Measurements from ENCODE around the gene USP31.

DNA sequence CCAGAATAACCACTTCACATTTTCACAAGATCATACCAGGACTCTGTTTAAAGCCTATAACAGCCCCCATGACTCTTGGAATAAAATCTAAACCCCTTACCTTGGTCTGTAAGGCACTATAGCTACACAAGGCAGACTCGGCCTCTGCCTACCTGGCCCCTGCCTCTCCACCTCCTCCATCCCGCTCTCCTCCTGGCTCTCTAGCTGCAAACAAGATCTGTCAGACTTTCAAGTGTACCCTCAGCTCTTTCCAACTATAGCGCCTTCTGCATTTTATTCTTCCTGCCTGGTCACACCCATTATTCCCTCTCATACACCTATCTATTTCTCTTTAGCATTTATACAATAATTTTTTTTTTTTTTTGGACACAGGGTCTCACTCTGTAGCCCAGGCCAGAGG, 8.2 kb downstream of the USP31 start:
- no peak for TF ChIP-seq ARNTL (CRISPR knock-in tag; IDR thresholded peaks at IDR 0.05; ENCODE audit: borderline replicate concordance, low read depth)
- TF ChIP-seq, protein P1, sequence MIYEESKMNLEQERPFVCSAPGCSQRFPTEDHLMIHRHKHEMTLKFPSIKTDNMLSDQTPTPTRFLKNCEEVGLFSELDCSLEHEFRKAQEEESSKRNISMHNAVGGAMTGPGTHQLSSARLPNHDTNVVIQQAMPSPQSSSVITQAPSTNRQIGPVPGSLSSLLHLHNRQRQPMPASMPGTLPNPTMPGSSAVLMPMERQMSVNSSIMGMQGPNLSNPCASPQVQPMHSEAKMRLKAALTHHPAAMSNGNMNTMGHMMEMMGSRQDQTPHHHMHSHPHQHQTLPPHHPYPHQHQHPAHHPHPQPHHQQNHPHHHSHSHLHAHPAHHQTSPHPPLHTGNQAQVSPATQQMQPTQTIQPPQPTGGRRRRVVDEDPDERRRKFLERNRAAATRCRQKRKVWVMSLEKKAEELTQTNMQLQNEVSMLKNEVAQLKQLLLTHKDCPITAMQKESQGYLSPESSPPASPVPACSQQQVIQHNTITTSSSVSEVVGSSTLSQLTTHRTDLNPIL (CRISPR knock-in tag; IDR thresholded peaks at IDR 0.05; ENCODE audit: low read depth), result no peak
- no peak for TF ChIP-seq GLIS3 (CRISPR knock-in tag; IDR thresholded peaks at IDR 0.05)
- no peak for TF ChIP-seq ZC3H10 (CRISPR knock-in tag; IDR thresholded peaks at IDR 0.05)

All from SK-N-SH treated with all-trans-retinoic acid at 6 μM for 48 hours (cell line).